AG08396 (cell line): Measurements from ENCODE around the gene OR5V1.
"Not testable (repeated sequence)": the region's sequence is repeated elsewhere in the genome, so short reads cannot be mapped to it uniquely, and the experiment has no call there.

Experiments used
- DNase-seq: peaks from one replicate; pipeline ENCODE4 v3.0.0; 2012; ENCODE audit warnings: low spot score, mixed read lengths

Gene OR5V1

DNA sequence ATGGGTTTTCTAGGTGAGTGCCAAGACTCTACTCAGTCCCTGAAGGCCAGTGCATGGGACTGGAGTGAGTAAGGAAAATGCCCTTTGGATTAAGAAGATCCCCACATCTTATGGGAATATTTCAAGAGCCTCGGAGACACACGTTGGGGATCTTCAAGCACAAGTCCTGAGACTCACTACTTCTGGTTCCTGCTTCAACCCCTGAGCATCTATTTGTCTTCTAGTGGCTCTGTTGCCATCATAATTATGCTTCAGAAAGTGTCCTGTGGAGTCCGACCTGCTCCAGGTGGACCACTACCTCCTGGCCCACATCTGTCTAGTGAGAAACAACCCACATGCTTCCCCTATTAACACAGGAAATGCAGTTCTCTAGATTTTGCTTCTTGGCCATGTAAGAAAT is at the start of gene OR5V1:
OR5V1 (minus strand) TSS at position 101 of the 400 bp plus-strand sequence. CDS start 12,670 bp downstream, outside the sequence.
- DNase-seq = no peak

DNA sequence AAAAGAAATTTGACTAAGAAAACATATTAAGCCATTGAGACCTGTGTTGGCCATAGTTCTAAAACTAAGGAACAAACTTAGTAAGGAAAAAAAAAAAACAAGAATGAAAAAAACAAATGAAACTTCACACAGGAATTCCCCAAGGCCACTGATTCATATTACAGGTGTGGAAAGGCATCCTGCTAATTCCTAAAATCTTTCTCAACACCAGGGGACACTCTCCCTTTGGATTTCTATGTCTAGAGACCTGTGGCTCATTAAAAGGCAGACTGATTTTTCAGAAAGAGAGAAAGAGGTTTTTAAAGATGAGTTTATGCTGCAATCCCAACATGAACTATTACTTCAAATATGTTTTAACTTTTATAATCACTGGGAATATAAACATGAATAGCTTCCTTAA is 45.9 kb upstream of the OR5V1 start, which contains the start of gene OR12D1:
OR12D1 (plus strand) TSS at position 341 of the 400 bp plus-strand sequence.
- no peak for DNase-seq

DNA sequence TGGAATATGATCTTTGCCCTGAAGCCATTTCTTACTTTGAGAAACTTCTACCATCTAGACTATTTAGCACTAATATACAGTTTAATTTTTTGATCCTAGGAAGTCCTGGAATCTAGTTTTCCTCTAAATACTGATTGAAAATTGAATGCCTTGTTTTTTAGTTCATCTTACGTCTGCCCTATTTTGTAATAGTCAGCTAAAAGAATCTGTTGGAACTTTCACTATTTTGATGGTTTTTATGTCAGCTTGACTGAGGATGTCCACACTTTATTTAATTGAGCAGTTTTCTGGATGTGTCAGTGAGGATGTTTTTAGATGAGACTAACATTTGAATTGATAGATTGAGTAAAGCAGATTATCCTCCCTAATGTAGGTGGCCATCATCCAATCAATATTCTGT is 35.1 kb upstream of the OR5V1 start:
- no peak for DNase-seq

DNA sequence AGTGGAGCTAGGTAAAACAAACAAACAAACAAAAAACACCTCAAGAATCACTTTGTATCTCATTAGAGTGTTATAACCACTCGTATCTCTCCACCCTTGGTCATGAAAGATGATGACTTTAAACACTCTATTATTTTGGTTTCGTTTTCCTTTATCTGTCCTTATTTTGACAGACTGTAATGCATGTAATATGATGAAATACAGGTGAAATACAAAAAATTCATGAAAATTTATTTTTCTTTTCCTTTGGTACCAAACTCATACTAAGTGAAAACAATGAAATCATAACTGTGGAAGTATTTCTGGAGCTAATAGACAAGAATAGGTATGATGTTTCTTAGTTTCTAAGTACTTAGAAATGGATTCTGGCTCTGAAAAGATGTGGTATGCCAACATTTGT is 30.9 kb upstream of the OR5V1 start:
- DNase-seq = no peak

DNA sequence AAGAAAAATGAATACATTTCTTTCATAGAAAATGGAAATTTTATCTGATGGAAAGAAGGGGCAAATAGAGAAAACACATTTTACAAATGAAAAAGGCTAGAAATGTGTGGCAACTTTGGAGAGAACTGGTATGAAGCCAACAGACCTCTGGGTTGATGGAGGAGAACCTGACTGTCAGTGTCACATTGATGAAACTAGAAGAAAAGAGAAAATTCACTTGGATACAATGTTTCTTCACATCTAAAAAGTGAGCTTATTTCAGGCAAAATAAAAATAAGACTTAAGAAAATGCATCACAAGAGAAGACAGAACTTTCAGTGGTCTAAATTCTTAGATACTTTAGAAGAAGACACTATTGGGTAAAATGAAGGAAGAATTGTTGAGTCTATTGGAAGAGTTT is 26.7 kb upstream of the OR5V1 start, which contains the start of gene OR12D2:
OR12D2 (plus strand) TSS at position 301 of the 400 bp plus-strand sequence. CDS start 1,069 bp downstream, outside the sequence.
- no peak for DNase-seq

DNA sequence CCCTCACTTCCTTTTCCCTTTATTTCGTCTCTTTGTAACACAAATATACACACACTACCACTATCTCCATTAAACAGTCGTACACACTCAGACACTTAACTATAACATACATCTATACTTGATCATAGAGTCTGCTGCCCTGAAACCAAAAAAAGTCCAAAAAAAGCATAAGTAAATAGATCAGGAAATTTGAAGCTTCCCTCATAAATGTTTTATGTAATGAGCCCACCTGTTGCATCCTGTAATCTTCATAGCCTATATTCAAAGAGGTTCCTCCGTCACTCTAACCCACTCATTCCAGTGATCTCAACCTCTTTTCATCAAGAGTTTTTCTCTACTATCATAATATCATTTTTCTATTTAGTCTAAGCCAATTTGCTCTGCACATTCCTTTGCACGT is 19.9 kb upstream of the OR5V1 start:
- no peak for DNase-seq

DNA sequence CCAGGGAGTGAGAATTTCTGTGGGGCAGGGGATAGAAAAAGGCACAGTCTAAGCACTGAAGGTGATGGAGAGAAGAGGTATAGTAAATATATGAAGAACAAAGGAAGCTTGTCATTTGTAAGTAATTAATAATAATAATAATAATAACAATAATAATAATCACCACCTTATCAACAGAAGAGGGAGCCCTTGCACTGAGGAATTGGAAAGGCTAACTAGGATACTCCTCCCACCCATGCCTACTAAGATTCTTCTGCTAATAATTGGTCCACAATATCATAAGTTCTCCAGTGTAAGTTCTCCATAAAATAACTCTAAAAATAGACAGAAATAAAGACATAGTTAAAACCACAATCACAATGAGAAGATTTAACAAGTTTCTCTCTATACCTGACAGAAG is 7.3 kb upstream of the OR5V1 start:
- no peak for DNase-seq

DNA sequence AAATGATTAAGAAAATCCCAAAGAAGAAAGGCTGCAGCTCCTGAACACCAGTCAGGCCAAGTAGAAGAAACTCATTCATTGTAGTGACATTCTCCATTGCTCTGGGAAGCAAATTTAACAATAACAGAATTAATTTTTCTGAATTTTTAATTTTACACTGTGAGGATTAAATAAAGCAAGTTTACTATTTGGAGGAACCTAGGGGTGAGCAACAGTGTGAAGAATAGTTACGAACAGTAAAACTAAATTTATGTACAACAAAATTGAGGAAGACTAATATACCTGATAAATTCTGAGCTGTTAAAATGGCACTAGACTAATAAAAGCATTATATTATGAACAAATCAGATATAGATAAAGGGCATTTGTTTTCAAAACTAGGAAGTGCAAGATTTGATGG is 6.5 kb upstream of the OR5V1 start, which contains the start of gene OR12D3:
OR12D3 (minus strand) TSS at position 101 of the 400 bp plus-strand sequence; CDS start at position 97, 4 bp downstream.
- no peak for DNase-seq

DNA sequence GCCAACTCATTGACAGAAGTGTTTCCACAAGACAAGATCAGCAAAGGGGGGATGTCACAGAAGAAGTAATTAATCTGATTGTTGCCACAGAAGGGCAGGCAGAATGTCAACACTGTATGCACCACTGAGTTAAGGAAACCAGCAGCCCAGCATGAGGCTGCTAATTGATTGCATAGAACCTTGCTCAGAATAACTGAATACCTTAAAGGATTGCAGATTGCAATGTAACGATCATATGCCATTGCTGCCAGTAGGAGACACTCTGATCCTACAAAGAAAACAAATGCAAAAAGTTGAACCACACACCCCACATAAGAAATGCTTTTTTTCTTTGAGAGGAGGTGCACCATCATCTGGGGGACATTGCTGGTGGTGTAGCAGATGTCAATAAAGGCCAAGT is 13.1 kb downstream of the OR5V1 start:
- DNase-seq = no peak

DNA sequence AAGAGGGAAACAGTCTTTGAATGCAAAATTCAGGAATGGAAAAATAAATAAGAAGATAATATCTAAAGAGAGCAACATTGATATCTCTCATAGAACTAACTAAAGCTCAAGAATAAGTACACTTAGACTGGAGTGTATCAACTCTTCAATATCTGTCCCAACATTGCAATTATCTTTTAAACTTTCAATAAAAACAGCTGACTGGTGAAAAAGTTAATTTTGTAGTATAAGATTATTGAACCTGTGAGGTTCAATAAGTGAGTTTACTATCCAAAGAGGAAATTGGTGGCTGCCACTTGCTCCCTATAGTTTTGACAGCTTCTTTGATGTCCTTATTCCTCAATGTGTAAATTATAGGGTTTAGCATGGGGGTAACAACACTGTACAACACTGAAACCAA is 13.7 kb downstream of the OR5V1 start:
- DNase-seq = no peak

DNA sequence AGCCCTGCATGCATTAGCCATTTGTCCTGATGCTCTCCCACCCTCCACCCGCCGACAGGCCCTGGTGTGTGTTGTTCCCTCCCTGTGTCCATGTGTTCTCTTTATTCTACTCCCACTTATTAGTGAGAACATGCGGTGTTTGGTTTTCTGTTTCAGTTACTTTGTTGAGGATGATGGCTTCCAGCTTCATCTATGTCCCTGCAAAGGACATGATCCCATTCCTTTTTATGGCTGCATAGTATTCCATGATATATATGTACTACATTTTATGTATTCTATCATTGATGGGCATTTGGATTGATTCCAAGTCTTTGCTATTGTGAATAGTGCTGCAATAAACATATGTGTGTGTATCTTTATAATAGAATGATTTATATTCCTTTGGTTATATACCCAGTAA is 19.3 kb downstream of the OR5V1 start:
- not testable (repeated sequence) for DNase-seq

DNA sequence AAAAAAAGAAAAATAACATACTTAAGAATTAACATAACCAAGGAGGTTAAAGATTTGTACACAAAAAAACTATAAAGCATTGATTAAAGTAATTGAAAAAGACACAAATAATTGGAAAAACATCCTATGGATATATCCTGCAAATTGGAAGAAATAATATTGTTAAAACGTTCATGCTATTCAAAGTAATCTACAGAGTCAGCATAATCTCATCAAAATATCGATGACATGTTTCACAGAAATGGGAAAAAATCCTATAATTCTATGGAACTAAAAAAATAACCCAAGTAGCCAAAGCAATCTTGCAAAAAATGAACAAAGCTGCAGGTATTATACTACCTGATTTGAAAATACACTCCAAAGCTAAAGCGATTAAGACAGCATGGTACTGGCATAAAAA is 23.3 kb downstream of the OR5V1 start:
- no peak for DNase-seq

DNA sequence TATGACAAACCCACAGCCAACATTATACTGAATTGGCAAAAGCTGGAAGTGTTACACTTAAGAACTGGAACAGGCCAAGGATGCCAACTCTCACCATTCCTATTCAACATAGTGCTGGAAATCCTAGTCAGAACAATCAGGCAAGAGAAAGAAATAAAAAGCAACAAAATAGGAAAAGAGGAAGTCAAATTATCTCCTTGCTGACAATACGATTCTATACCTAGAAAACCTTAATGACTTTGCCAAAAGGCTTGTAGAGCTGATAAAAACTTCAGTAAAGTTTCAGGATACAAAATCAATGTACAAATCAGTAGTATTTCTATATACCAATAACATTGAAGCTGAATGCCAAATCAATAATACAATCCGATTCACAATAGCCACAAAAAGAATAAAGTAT is 32.4 kb downstream of the OR5V1 start:
- no peak for DNase-seq

DNA sequence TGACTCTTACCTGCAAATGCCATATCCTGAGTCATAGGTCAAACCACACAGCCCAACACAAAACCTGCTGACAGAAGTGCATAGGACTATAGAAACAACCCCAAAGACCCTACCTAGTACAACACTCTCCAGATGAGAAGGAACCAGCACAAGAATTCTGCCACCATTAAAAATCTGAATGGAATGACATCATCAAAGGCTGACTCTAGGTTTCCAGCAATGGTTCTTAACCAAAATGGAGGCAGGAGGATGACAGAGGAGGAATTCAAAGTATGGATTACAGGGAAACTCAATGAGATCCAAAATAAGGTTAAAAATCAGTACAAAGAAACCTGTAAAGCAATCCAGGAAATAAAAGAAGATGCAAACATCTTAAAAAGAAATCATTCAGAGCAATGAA is 36.0 kb downstream of the OR5V1 start:
- no peak for DNase-seq

DNA sequence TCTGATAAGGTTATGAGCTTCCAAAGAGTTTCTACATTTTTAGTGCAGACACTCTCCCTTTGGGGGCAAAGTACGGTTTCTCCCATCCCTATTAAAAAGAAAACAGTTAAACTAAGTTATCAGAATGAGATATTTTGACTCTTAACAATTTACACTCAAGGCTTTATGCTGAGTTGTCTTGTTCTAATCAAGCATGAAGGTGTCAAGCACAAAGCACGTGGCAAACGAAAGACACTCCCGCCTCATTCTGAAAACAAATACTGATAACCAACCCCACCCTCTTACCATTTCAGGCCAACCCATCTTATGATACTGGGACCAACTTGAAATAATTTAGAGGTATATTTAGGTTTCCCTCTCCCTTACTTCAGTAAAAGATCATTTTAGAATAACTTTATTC is 42.9 kb downstream of the OR5V1 start:
- DNase-seq = no peak

DNA sequence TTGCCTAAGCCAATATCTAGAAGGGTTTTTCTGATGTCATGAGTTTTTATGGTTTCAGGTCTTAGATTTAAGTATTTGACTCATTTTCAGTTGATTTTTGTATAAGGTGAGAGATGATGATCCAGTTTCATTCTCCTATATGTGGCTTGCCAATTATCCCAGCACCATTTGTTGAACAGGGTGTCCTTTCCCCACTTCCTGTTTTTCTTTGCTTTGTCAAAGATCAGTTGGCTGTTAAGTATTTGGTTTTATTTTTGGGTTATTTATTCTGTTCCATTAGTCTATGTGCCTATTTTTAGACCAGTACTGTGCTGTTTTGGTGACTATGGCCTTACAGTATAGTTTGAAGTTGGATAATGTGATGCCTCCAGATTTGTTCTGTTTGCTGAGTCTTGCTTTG is 45.3 kb downstream of the OR5V1 start:
- not testable (repeated sequence) for DNase-seq

DNA sequence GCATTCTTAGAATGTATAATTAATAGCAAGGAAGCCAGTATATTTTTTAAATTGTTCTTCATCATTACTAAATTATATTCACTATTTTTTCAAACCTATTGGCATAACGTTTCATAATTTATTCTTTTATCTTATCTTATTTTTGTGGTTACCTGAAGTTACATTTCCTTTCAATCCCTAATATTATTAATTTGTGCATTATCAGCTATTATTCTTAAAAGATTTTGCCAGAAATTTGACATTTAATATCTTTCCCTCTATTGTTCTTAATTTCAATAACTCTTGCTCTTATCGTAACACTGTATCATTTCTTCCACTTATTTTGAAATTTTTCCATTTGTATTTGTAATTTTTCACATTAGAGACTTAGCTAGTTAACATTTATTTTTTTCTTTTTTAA is 48.7 kb downstream of the OR5V1 start:
- no peak for DNase-seq
